GM04504 (cell line): ENCODE data around the gene TMEM117.
"Not testable (repeated sequence)": the region's sequence is repeated elsewhere in the genome, so short reads cannot be mapped to it uniquely, and the experiment has no call there.

ENCODE experiments used
- DNase-seq: peaks from one replicate; pipeline ENCODE4 v3.0.0-alpha.2; 2012; ENCODE audit warnings: low read depth

Gene TMEM117

GRCh38 chr12:43840338-43840737 is 4.5 kb downstream of the TMEM117 start:
- no peak for DNase-seq

- no peak for DNase-seq
These were observed 5.4 kb downstream of the TMEM117 start for GRCh38 chr12:43841253-43841652.

- no peak for DNase-seq
These were observed 6.4 kb downstream of the TMEM117 start for GRCh38 chr12:43842259-43842658.

- peak; percentile 14 for DNase-seq
These were observed 11.7 kb downstream of the TMEM117 start for GRCh38 chr12:43847425-43848225.

- DNase-seq: no peak
These were observed 12.3 kb downstream of the TMEM117 start for GRCh38 chr12:43848226-43848507.

GRCh38 chr12:43848786-43849185 is 12.9 kb downstream of the TMEM117 start:
- DNase-seq: no peak

GRCh38 chr12:43852744-43853143 is 16.9 kb downstream of the TMEM117 start:
- DNase-seq: no peak

GRCh38 chr12:43856972-43857371 is 21.1 kb downstream of the TMEM117 start:
- DNase-seq: no peak

GRCh38 chr12:43858096-43858495 is 22.2 kb downstream of the TMEM117 start:
- DNase-seq: no peak

- DNase-seq: no peak
These were observed 23.1 kb downstream of the TMEM117 start for GRCh38 chr12:43858991-43859390.

GRCh38 chr12:43861015-43861839 is 25.3 kb downstream of the TMEM117 start:
- DNase-seq: no peak

GRCh38 chr12:43861840-43862150 is 25.9 kb downstream of the TMEM117 start:
- no peak for DNase-seq

- no peak for DNase-seq
These were observed 28.0 kb downstream of the TMEM117 start for GRCh38 chr12:43863770-43864366.

GRCh38 chr12:43864557-43864956 is 28.7 kb downstream of the TMEM117 start:
- not testable (repeated sequence) for DNase-seq

- DNase-seq: no peak
These were observed 33.3 kb downstream of the TMEM117 start for GRCh38 chr12:43869184-43869583.

- not testable (repeated sequence) for DNase-seq
These were observed 33.9 kb downstream of the TMEM117 start for GRCh38 chr12:43869765-43870164.

GRCh38 chr12:43871258-43871657 is 35.4 kb downstream of the TMEM117 start:
- not testable (repeated sequence) for DNase-seq

GRCh38 chr12:43872396-43872795 is 36.5 kb downstream of the TMEM117 start:
- no peak for DNase-seq

- no peak for DNase-seq
These were observed 42.2 kb downstream of the TMEM117 start for GRCh38 chr12:43878050-43878449.

- no peak for DNase-seq
These were observed 44.7 kb downstream of the TMEM117 start for GRCh38 chr12:43880547-43880946.

- peak; percentile 23 for DNase-seq
These were observed 46.8 kb downstream of the TMEM117 start for GRCh38 chr12:43882578-43883178.

- no peak for DNase-seq
These were observed 47.4 kb downstream of the TMEM117 start for GRCh38 chr12:43883311-43883710.

- no peak for DNase-seq
These were observed 47.9 kb downstream of the TMEM117 start for GRCh38 chr12:43883748-43884147.
